Adipose tissue (tissue), 3 donors: ENCODE results near the gene TBC1D10B. TPM values are rescaled to one million over a fixed set of nuclear protein-coding genes. Genes with fewer than 3 reads are reported as not detected.

Experiments used
- H3K27ac ChIP-seq: one replicate; pipeline ENCODE4 v1.5.1; 2013; ENCODE audit warnings: low read depth, low read length
- WGBS, 3 donors: extraction: QIAGEN DNeasy Blood & Tissue Kit; methylation state at CpG; one replicate each; pipeline ENCODE4 v1.1.7; 2013; 5-methylcytosine and 5-hydroxymethylcytosine counted together
- polyA plus RNA-seq, 3 donors: library from polyadenylated mRNA; stranded (reverse); fragments of 200-250 nt; gene quantifications; one replicate each; pipeline ENCODE4 v1.2.3, GENCODE V29; 2013
- donor health status: healthy with polysubstance abuse.
- donor health status: Bipolar disorder and iron deficiency.
- donor health status: healthy.

Gene TBC1D10B
- polyA plus RNA-seq, 3 donors: 12.4 to 28.2 (median 27.6) TPM

DNA sequence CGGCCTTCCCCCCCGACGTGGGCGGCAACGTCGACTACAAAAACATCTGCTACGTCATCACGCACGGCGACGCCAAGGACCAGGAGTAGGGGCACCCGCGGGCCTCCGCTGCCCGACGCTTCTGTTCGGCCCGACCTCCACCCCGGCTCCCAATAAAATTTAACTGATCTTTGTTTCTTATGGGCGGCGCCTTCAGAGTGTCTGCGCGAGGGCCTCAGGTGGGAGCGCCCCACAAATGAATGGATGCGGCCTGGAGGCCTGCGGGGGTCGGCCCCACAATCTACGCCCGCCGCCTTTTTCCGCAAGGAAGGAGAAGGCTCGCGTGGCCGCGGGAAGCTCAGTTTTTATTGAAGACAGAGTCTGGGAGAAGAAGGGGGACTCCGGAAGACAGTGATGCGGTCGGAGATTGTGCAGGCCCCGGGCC lies 7.5 kb upstream of the TBC1D10B start:
- 0 to 2% (median 0%) methylated on average over 37 to 39 of the region's 39 CpGs for WGBS, 3 donors
- peak overlapping the region; percentile 91 for H3K27ac ChIP-seq

DNA sequence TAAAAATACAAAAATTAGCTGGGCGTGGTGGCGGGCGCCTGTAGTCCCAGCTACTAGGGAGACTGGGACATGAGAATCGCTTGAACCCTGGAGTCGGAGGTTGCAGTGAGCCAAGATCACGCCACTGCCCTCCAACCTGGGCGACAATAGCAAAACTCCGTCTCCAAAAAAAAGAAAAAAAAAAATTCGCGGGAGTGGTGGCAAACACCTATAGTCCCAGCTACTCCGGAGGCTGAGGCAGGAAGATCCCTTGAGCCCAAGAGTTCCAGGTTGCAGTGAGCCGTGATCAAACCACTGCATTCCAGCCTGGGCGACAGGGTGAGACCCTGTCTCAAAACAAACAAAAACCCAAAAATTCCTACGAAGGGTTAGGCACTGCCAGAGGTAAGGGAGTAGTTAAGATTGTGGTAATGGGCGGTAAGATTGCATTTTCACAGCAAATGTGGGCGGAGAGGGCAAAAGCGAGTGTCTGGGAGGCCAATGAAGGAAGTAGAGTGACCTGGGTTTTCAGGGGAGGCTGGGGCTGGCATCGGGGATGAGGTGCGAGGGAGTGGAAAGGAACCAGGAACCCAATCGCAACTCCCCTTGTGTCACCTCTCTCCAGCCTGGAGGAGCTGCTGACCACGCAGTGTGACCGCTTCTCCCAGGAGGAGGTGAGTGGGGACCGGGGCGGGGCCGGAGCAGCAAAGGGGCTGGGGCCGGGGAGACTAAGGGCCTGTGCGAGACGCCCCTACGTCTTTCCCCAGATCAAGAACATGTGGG lies 6.9 kb upstream of the TBC1D10B start:
- H3K27ac ChIP-seq: peak overlapping the region; percentile 91
- WGBS, 3 donors: 37 to 49% (median 39%) methylated on average over 29 of the region's 29 CpGs

DNA sequence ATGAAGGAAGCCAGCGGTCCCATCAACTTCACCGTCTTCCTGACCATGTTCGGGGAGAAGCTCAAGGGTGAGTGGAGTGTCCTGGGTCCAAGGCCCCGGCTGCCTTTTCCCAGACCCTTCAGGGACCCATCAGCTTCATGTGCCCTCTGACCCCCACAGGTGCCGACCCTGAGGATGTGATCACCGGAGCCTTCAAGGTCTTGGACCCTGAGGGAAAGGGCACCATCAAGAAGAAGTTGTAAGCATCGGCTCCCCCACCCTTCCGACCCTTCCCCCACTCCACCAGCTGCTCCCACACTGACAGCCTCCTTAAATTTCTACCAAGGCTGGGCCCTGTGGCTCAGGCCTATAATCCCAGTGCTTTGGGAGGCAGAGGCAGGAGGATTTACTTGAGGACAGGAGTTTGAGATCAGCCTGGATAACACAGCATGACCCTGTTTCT lies 6.2 kb upstream of the TBC1D10B start:
- WGBS, 3 donors: 92 to 96% (median 95%) methylated on average over 8 of the region's 8 CpGs
- H3K27ac ChIP-seq: no peak overlapping the region

GRCh38 chr16:30375864-30376263 lies 5.6 kb upstream of the TBC1D10B start:
- no peak overlapping the region for H3K27ac ChIP-seq
- 85 to 93% (median 85%) methylated on average over 8 of the region's 8 CpGs for WGBS, 3 donors

- WGBS, 3 donors: 91 to 93% (median 91%) methylated on average over 6 of the region's 6 CpGs
- no peak within 1 kb of the TSS for H3K27ac ChIP-seq
Observed at GRCh38 chr16:30374538-30374937, 4.2 kb upstream of the TBC1D10B start, which contains the start of gene MYL11. TSS of gene MYL11 (plus strand) at chr16:30374802. CDS start at chr16:30374858, 56 bp downstream.

- WGBS, 3 donors: 68 to 93% (median 88%) methylated on average over 5 of the region's 5 CpGs
- no peak overlapping the region for H3K27ac ChIP-seq
Observed at GRCh38 chr16:30372725-30373124, 2.4 kb upstream of the TBC1D10B start.

DNA sequence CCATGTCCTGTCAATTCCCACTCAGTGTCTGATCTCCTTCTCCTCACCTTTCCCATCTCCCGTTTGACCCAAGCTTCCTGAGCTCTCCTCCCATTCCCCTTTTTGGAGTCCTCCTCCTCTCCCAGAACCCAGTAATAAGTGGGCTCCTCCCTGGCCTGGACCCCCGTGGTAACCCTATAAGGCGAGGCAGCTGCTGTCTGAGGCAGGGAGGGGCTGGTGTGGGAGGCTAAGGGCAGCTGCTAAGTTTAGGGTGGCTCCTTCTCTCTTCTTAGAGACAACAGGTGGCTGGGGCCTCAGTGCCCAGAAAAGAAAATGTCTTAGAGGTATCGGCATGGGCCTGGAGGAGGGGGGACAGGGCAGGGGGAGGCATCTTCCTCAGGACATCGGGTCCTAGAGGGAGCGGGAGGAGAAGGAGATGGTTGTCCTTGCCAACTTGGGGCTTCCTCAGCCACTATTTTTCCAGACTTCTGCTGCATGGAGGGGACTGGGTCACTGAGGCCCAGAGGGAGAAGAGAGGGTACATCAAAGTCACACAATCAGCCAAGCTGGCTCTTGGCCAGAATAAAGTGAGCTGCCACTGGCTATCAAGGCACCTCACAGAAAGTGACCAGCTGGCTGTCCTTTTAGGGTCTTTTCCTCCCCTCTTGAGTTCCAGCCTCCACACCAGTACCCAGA lies 1.9 kb upstream of the TBC1D10B start:
- no peak overlapping the region for H3K27ac ChIP-seq
- WGBS, 3 donors: 66 to 77% (median 72%) methylated on average over 6 of the region's 6 CpGs

- WGBS, 3 donors: 20 to 25% (median 24%) methylated on average over 11 of the region's 11 CpGs
- no peak overlapping the region for H3K27ac ChIP-seq
Observed at GRCh38 chr16:30371248-30371816, 1.0 kb upstream of the TBC1D10B start.

DNA sequence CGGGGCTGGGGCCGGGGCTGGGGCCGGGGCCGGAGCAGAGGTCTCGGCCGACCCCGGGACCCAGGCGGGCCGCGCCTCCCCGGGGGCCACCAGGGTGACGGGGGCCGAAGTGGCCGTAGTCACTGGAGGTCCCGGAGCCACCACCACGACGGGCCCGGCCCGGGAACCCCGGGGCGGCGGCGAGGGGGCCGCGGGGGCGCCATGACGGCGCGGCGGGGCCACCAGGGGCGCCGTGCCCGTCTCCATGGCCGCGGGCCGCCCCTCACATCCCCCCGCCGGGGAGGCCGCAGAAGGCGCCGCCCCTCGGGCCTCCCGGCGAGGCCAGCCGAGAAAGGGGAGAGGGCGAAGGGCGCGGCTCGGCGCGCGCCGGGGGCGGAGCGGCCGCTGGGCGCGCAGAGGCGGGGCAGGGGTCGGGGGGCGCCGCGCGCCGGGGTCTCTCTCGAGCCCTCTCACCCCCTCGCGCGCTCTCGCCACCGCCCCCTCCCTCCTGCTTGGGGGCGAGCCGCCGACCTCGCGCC lies 297 bp downstream of the TBC1D10B start:
- 1 to 2% (median 1%) methylated on average over 16 to 76 of the region's 76 CpGs for WGBS, 3 donors
- no peak overlapping the region for H3K27ac ChIP-seq

GRCh38 chr16:30369091-30369937 lies 980 bp downstream of the TBC1D10B start:
- 0 to 1% (median 1%) methylated on average over 43 to 45 of the region's 45 CpGs for WGBS, 3 donors

GRCh38 chr16:30368792-30369090 lies 1.6 kb downstream of the TBC1D10B start:
- 6 to 14% (median 8%) methylated on average over 4 of the region's 4 CpGs for WGBS, 3 donors
- no peak overlapping the region for H3K27ac ChIP-seq

More at GRCh38 chr16:30369091-30369937, 980 bp downstream of the TBC1D10B start:
- peak overlapping the region; percentile 36 for H3K27ac ChIP-seq

- H3K27ac ChIP-seq: no peak overlapping the region
Observed at GRCh38 chr16:30368122-30368791, 2.0 kb downstream of the TBC1D10B start.

GRCh38 chr16:30367349-30368009 lies 2.8 kb downstream of the TBC1D10B start:
- no peak overlapping the region for H3K27ac ChIP-seq
- WGBS, 3 donors: 47 to 62% (median 56%) methylated on average over 10 of the region's 10 CpGs

More at GRCh38 chr16:30368122-30368791, 2.0 kb downstream of the TBC1D10B start:
- WGBS, 3 donors: 6% methylated on average over 8 of the region's 8 CpGs

DNA sequence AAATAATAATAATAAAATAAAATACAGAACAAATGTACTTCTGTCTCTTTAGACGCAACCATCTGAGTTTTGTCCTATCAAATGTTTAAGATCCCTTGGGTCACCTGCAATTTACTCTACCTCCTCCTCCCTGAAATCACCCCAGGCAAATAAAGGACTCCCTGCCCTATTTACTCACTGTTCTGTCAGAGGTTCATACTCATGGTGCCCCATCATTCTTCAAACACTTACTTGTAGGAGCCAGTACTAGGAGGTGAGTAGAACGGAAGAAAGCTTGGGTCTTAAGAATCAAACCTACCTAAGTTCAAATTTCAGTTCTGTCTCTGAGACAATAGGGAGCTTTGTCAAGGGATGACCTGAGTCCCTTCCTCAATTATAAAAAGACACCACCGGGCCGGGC lies 3.8 kb downstream of the TBC1D10B start:
- no peak overlapping the region for H3K27ac ChIP-seq
- 75 to 85% (median 82%) methylated on average over 4 of the region's 4 CpGs for WGBS, 3 donors

DNA sequence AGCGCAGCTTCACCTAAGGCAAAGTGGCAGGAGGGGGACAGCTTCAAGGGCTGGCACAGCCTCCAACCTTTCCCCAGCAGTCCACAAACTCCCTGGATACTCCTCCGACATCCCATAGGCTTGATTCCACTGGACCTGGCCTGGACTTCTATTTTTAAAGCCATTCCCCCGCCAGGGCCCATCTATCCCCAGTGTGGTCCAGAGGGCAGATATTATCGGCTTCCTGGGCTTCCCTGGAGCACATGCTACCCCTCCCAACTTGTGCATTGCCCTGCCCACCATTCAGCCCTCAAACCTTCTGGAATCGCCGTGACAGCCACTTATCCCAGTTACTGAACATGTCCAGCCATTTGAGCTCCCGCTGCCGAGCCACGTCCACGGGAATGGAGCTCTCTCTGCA lies 5.1 kb downstream of the TBC1D10B start:
- H3K27ac ChIP-seq: no peak overlapping the region
- 83 to 89% (median 87%) methylated on average over 10 of the region's 10 CpGs for WGBS, 3 donors

- 93 to 97% (median 94%) methylated on average over 7 of the region's 7 CpGs for WGBS, 3 donors
- no peak overlapping the region for H3K27ac ChIP-seq
Observed at GRCh38 chr16:30361180-30361579, 9.1 kb downstream of the TBC1D10B start.

DNA sequence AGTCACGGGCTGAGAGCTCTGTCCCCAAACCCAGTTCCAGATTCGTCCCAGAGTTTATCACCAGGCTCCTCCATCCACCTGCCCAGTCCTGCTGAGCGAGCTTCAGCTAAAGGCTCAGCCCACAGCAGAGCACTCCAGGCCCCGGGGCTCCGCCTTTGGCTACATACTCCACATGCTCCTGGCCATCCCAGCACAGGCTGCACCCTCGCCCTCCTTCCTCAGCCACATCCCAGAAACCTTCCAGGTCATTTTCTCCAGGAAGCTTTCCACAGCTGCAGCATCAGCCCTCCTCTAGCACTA lies 10.5 kb downstream of the TBC1D10B start:
- H3K27ac ChIP-seq: no peak overlapping the region
- 82 to 87% (median 85%) methylated on average over 6 of the region's 6 CpGs for WGBS, 3 donors
